ENCODE measurements around the gene ALOX15.
"Not testable (repeated sequence)": the region's sequence is repeated elsewhere in the genome, so short reads cannot be mapped to it uniquely, and the experiment has no call there.

DNA sequence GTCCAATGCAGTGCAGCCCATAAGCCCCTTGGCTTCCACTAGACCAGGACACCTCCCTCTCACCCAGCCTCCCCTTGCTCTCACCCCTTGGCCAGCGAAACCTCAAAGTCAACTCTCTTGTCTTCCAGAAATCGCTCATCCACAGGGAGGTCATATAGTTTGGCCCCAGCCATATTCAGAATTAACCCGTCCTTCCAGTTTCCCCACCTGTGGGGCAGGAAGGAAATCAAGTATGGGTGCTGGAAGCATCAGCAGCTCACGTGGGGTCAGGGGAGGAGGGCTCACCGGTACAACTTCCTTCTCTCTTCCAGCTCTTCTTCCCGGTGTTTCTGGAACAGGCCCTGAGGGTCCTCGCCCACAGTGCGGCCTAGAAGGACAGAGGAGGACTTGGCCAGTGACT is 2.7 kb downstream of the ALOX15 start:
- TF ChIP-seq CTCF (IDR thresholded peaks at IDR 0.05; ENCODE audit: insufficient read depth, low read length, poor library complexity, severe bottlenecking); EZH2phosphoT487 (conservative IDR thresholded peaks at IDR 0.05; ENCODE audit: low read length): not testable (repeated sequence)

Measured in SU-DHL-6 (cell line).